Vagina (tissue), 2 donors: ENCODE results near the gene KCNK3. TPM values are rescaled to one million over a fixed set of nuclear protein-coding genes. Genes with fewer than 3 reads are reported as not detected.

Experiments used
- DNase-seq, 2 donors: peaks; one replicate each; pipeline ENCODE4 v3.0.0-alpha.2; 2017; ENCODE audit errors: extremely low spot score in 2 of 2
- H3K27ac ChIP-seq: fragments of 200-600 bp; sonication (generic); one replicate; pipeline ENCODE4 v1.5.1; 2019
- H3K27me3 ChIP-seq: fragments of 200-600 bp; sonication (generic); one replicate; pipeline ENCODE4 v1.5.1; 2019
- H3K36me3 ChIP-seq, 2 donors: fragments of 200-600 bp; sonication (generic); one replicate each; pipeline ENCODE4 v1.5.1; 2017 to 2019
- H3K4me1 ChIP-seq: fragments of 200-600 bp; sonication (generic); one replicate; pipeline ENCODE4 v1.5.1; 2019
- H3K4me3 ChIP-seq, 2 donors: fragments of 200-600 bp; sonication (generic); 1 replicate in 1 of 2; 2 replicates in 1 of 2; pipeline ENCODE4 v1.5.1; 2016 to 2019
- H3K9me3 ChIP-seq: fragments of 200-600 bp; sonication (generic); one replicate; pipeline ENCODE4 v1.5.1; 2019
- CTCF ChIP-seq, 3 experiments: fragments of 450-650 bp in 2 of 3; fragments of 200-600 bp in 1 of 3; sonication (generic) in 1 of 3; IDR thresholded peaks; one replicate each; pipeline ENCODE4 v1.5.1; 2017 to 2019; ENCODE audit warnings: antibody characterized with exemption in 3 of 3, mild to moderate bottlenecking in 2 of 3, moderate library complexity in 2 of 3
- POLR2A ChIP-seq, 2 donors: fragments of 450-650 bp; IDR thresholded peaks; one replicate each; pipeline ENCODE4 v1.6.1; 2017; ENCODE audit warnings: antibody characterized with exemption in 2 of 2, mild to moderate bottlenecking in 2 of 2, moderate library complexity in 2 of 2
- POLR2AphosphoS5 ChIP-seq, 2 donors: sonication (generic); formaldehyde crosslinking; IDR thresholded peaks; one replicate each; pipeline ENCODE4 v1.9.0; 2017; ENCODE audit warnings: antibody characterized with exemption in 2 of 2, mild to moderate bottlenecking in 2 of 2, low read depth in 1 of 2; ENCODE audit not compliant: insufficient read depth in 1 of 2
- intact Hi-C: fragments of 100-400 bp; cut with DNase I; formaldehyde crosslinking; loops from one replicate; pipeline ENCODE4 v1.15.1; 2023
- total RNA-seq: library from RNA; depleted of rRNA; stranded (reverse); fragments of >200 nt; gene quantifications from one replicate; pipeline ENCODE4 v1.2.3, GENCODE V29; 2016

KCNK3 gene
- total RNA-seq, 1 donor from 2014 or later, result 10.6 TPM

DNA sequence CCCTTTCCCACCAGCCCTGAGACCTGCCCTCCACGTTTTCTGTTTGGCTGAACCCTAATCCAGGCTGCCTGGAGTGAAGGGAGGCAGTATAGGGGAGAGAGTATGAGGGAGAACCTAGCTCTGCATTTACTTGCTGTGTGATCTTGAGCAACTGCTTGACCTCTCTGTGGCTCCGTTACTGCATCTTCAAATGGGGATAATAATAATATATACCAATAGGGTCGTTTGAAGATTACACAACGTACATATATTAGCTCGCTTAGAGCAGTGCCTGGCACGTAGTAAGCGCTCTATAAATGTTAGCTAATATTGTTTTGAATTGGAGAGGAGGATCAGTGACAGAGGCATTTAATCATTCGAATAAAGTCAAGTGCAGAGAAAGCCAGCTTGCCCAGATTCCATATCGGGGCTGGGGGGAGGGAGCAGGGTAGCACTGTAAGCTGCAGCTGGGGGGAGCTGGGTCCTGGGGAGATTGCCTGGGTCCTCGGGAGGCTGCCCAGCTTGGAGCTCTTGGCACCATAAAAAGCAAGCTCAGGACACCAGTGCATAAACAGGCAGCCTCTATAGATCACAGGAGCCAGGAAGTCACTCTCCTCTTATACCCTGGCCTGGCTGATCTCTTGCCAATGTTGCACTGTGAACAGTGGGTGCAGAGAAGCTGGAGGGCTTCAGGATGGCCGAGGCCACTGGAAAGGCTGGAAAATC, 19.1 kb downstream of the KCNK3 start:
- no peak for DNase-seq
- no peaks in the 10 kb centered on the region for H3K36me3 ChIP-seq
- intact Hi-C loops, result no loop called here
- no peak for TF ChIP-seq POLR2AphosphoS5 (IDR thresholded peaks at IDR 0.05; ENCODE audit: insufficient read depth in 1 of 2, low read depth in 1 of 2)
- no peak for TF ChIP-seq CTCF (IDR thresholded peaks at IDR 0.05)
- no peak for TF ChIP-seq POLR2A (IDR thresholded peaks at IDR 0.05)
- no peaks in the 10 kb centered on the region for H3K27me3 ChIP-seq
- H3K4me3 ChIP-seq, result no peak overlapping the region
- no peaks in the 10 kb centered on the region for H3K9me3 ChIP-seq
- H3K4me1 ChIP-seq, result peaks cover 4% of the 10 kb centered on the region
- H3K27ac ChIP-seq, result no peak overlapping the region

DNA sequence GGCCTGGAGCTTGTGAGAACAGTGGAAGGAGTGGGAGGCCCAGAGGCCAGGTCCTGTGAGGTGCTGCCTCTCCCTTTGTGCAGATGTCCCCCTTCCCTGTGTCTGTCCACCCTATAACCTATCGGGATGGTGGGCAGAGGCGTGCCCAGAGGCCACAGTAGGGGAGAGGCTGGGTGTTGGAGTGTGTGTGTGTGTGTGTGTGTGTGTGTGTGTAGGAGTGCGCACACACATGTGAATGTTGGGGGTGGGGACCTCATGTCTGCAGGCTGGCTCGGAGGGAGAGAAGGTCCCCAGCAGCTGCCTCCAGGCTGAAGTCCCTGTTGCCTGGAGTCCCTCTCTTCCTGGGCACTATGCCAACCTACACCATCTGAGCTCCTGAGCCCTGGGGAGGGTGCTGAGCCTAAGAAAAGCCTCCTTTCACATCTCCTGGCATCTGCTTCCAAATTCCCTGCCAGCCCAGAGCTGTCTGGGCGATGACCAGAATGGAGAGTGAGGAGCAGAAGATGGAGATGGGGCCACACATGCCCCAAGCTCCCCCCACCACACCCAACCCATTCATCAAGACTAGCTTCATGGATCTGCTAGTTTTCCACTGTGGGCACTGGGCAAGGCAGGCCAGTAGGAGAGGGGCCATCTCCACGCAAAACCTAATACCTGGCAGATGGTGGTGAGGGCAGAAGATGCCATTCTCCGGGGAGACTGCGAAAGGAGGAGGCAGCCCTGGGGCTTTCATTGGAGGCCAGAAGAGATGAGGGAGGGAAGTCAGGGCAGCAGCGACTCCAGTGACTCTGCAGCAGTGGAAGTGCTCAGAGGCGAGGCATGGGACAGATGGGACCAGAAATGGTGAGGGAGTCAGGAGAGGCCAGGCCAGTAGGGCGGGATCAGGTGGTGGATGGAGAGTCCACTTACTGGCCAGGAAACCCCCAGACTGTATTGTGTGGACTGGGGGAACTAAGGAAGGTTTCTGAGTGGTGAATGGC, 20.3 kb downstream of the KCNK3 start:
- DNase-seq, result no peak
- no peaks in the 10 kb centered on the region for H3K4me1 ChIP-seq
- H3K27me3 ChIP-seq, result no peaks in the 10 kb centered on the region
- no peaks in the 10 kb centered on the region for H3K9me3 ChIP-seq
- TF ChIP-seq POLR2AphosphoS5 (IDR thresholded peaks at IDR 0.05; ENCODE audit: insufficient read depth in 1 of 2, low read depth in 1 of 2) (no peak), CTCF (IDR thresholded peaks at IDR 0.05) (no peak), POLR2A (IDR thresholded peaks at IDR 0.05) (no peak)
- no peaks in the 10 kb centered on the region for H3K36me3 ChIP-seq
- intact Hi-C loops, result no loop called here
- H3K4me3 ChIP-seq, result no peak overlapping the region
- no peak overlapping the region for H3K27ac ChIP-seq

DNA sequence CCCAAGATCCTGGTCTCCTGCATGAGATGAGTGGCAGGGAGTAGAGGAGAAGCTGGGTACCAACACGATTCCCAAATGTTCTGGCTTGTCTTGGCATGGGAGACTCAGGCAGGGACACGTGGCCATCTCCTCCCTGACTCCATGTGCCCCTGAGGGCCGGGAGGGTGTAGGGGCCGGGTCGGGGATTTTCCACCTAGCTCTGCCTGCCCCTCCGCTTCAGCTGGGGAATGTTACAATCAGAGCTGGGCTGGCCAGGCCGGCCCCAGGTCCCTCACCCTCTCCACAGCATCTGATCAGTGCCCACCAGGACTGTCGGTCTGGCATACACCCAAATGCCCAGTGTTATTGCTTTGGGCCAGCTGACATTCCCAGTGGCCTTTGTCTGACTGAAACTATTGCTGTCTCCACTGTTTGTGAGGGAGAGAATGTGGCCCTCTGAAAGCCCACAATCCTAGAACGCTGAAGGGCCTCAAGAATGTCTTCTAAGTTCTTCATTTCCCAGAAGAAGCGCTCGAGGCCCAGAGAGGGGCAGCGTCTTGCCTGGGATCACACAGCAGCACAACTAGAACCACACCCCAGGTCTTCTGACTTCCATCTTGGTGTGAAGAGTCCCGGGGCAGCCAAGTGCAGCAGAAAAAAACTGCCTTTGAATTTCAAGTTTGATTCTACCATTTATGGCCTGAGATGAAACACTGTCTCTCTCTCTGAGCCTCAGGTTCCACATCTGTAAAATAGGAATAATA, 23.2 kb downstream of the KCNK3 start:
- no peaks in the 10 kb centered on the region for H3K9me3 ChIP-seq
- no peaks in the 10 kb centered on the region for H3K27me3 ChIP-seq
- no peak for TF ChIP-seq POLR2A (IDR thresholded peaks at IDR 0.05)
- TF ChIP-seq POLR2AphosphoS5 (IDR thresholded peaks at IDR 0.05; ENCODE audit: insufficient read depth in 1 of 2, low read depth in 1 of 2), result no peak
- TF ChIP-seq CTCF (IDR thresholded peaks at IDR 0.05), result no peak
- H3K4me3 ChIP-seq, result no peak overlapping the region
- H3K4me1 ChIP-seq, result peaks cover 9% of the 10 kb centered on the region
- no peak for DNase-seq
- no peak overlapping the region for H3K27ac ChIP-seq
- intact Hi-C loops, result no loop called here
- H3K36me3 ChIP-seq, result no peaks in the 10 kb centered on the region

DNA sequence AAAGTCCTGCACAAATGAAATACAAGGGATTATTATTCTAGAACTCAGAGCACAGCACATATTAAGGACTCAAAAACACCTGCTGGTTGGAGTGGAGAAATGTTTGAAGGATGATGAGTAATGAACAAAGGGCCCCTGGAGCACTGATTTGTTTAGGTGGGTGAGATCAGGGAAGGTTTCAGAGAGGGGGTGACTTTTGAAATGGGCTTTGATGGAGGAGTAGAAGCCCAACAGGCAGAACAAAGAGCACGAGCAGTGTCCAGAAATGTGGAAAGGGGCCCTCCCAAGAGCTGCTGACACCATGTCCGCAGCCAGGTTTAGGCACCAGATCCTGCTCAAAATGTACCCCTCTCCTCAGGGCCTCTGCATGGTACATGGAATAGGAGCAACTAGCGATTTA, 23.8 kb downstream of the KCNK3 start:
- no peaks in the 10 kb centered on the region for H3K27me3 ChIP-seq
- H3K36me3 ChIP-seq, result no peaks in the 10 kb centered on the region
- intact Hi-C loops, result no loop called here
- TF ChIP-seq POLR2AphosphoS5 (IDR thresholded peaks at IDR 0.05; ENCODE audit: insufficient read depth in 1 of 2, low read depth in 1 of 2) (no peak), POLR2A (IDR thresholded peaks at IDR 0.05) (no peak), CTCF (IDR thresholded peaks at IDR 0.05) (no peak)
- DNase-seq, result no peak
- no peak overlapping the region for H3K27ac ChIP-seq
- peaks cover 15% of the 10 kb centered on the region for H3K4me1 ChIP-seq
- no peak overlapping the region for H3K4me3 ChIP-seq
- H3K9me3 ChIP-seq, result no peaks in the 10 kb centered on the region
